MM.1S (cell line): ENCODE measurements around the gene SYTL3.

Experiments
- DNase-seq: peaks from one replicate; pipeline ENCODE4 v3.0.0-alpha.2; 2015
- H2AFZ ChIP-seq: fragments of 300-600 bp; sonication (generic); 2 replicates; pipeline ENCODE4 v1.6.0; 2016; ENCODE audit warnings: antibody characterized with exemption, low read length
- H3F3A ChIP-seq: fragments of 300-600 bp; sonication (generic); 2 replicates; pipeline ENCODE4 v1.6.1; 2016; ENCODE audit warnings: mild to moderate bottlenecking, antibody characterized with exemption, low read length, moderate library complexity, mixed read lengths; ENCODE audit not compliant: insufficient read depth
- H3K27ac ChIP-seq: fragments of 300-600 bp; sonication (generic); 2 replicates; pipeline ENCODE4 v1.5.1; 2016; ENCODE audit warnings: mild to moderate bottlenecking, low read length
- H3K27me3 ChIP-seq: fragments of 300-600 bp; sonication (generic); replicated peaks from 2 replicates; pipeline ENCODE4 v1.6.0; 2016; ENCODE audit warnings: low read length; ENCODE audit not compliant: insufficient read depth
- H3K36me3 ChIP-seq: fragments of 300-600 bp; sonication (generic); replicated peaks from 2 replicates; pipeline ENCODE4 v1.6.1; 2016; ENCODE audit warnings: mild to moderate bottlenecking, low read length, mixed read lengths; ENCODE audit not compliant: insufficient read depth
- H3K4me1 ChIP-seq: fragments of 300-600 bp; sonication (generic); 2 replicates; pipeline ENCODE4 v1.6.1; 2016; ENCODE audit warnings: low read length, mixed read lengths
- H3K4me2 ChIP-seq: fragments of 300-600 bp; sonication (generic); 2 replicates; pipeline ENCODE4 v1.6.0; 2016; ENCODE audit warnings: low read depth, low read length
- H3K4me3 ChIP-seq: fragments of 300-600 bp; sonication (generic); 2 replicates; pipeline ENCODE4 v1.5.1; 2016; ENCODE audit warnings: low read length, mixed read lengths
- H3K79me2 ChIP-seq: fragments of 300-600 bp; sonication (generic); 2 replicates; pipeline ENCODE4 v1.6.1; 2016; ENCODE audit warnings: mixed run types, low read length, mixed read lengths
- H3K9ac ChIP-seq: fragments of 300-600 bp; sonication (generic); 2 replicates; pipeline ENCODE4 v1.6.1; 2016; ENCODE audit warnings: low read length, mixed read lengths
- H3K9me2 ChIP-seq: fragments of 300-600 bp; sonication (generic); replicated peaks from 2 replicates; pipeline ENCODE4 v1.6.1; 2016; ENCODE audit warnings: mild to moderate bottlenecking, low read length, mixed read lengths; ENCODE audit not compliant: insufficient read depth
- H3K9me3 ChIP-seq: fragments of 300-600 bp; sonication (generic); replicated peaks from 2 replicates; pipeline ENCODE4 v1.6.1; 2016; ENCODE audit warnings: mild to moderate bottlenecking, low read length, mixed read lengths; ENCODE audit not compliant: insufficient read depth
- H4K20me1 ChIP-seq: fragments of 300-600 bp; sonication (generic); 2 replicates; pipeline ENCODE4 v1.6.1; 2016; ENCODE audit warnings: mild to moderate bottlenecking, low read length, moderate library complexity, mixed read lengths; ENCODE audit not compliant: insufficient read depth
- CTCF ChIP-seq: fragments of 300-600 bp; sonication (generic); IDR thresholded peaks from 2 replicates; pipeline ENCODE4 v1.5.1; 2016; ENCODE audit warnings: antibody characterized with exemption, low read length, mixed read lengths
- EZH2 ChIP-seq: fragments of 300-600 bp; sonication (generic); optimal IDR thresholded peaks from 2 replicates; pipeline ENCODE3; 2017; ENCODE audit warnings: low read depth, mild to moderate bottlenecking, antibody characterized with exemption, low read length, mixed read lengths
- EZH2phosphoT487 ChIP-seq: fragments of 300-600 bp; sonication (generic); IDR thresholded peaks from 2 replicates; pipeline ENCODE4 v1.6.1; 2018; ENCODE audit warnings: antibody characterized with exemption, low read length

Gene SYTL3

DNA sequence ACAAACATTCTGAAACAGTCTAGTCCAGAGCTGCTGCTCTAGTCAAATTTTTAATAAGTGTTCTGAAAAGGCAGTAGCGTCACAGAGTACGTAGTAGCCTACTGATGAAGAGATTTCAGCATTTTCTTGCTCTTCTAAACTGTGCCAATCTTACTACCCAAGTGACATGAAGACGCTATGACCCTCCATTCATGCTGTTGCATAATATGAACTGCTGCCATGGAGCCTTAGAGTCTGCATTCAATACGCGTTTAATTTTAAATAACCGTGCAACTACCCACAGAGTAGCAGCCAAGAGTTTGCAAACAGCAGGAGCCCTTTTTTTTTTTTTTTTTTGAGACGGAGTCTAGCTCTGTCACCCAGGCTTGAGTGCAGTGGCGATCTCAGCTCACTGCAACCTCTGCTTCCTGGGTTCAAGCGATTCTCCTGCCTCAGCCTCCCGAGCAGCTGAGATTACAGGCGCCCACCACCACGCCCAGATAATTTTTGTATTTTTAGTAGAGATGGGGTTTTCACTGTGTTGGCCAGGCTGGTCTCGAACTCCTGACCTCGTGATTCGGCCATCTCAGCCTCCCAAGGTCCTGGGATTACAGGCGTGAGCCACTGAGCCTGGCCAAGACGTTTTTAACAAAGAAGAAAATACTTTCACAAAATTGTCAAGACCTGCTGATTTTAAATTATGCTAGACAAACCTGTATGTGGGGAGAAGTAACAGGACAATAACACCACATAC is 125.0 kb downstream of the SYTL3 start:
- Histone ChIP-seq H3K9me2 (no peaks in the 10 kb centered on the region), H3K4me3 (no peak overlapping the region), H3K4me1 (no peaks in the 10 kb centered on the region), H4K20me1 (no peaks in the 10 kb centered on the region; the same call in 1 of the 2 replicates), H3F3A (no peaks in the 10 kb centered on the region), H3K36me3 (no peaks in the 10 kb centered on the region), H3K4me2 (no peak overlapping the region), H2AFZ (no peak overlapping the region), H3K27ac (no peak overlapping the region), H3K9me3 (no peaks in the 10 kb centered on the region), H3K27me3 (no peaks in the 10 kb centered on the region), H3K79me2 (peaks cover 19% of the 10 kb centered on the region), H3K9ac (no peak overlapping the region)
- DNase-seq = no peak
- TF ChIP-seq EZH2phosphoT487 (no peak), EZH2 (no peak)

- Histone ChIP-seq H2AFZ (no peak overlapping the region), H3K79me2 (peaks cover 26% of the 10 kb centered on the region), H3K9ac (no peak overlapping the region), H3K27me3 (no peaks in the 10 kb centered on the region), H3K4me3 (no peak overlapping the region), H3K27ac (no peak overlapping the region), H3K36me3 (no peaks in the 10 kb centered on the region), H3K9me3 (no peaks in the 10 kb centered on the region), H4K20me1 (no peaks in the 10 kb centered on the region; the same call in 1 of the 2 replicates), H3K4me2 (no peak overlapping the region), H3K4me1 (no peaks in the 10 kb centered on the region), H3K9me2 (no peaks in the 10 kb centered on the region), H3F3A (no peaks in the 10 kb centered on the region)
- DNase-seq = no peak
- no peak for TF ChIP-seq EZH2phosphoT487
- TF ChIP-seq CTCF = no peak
- no peak for TF ChIP-seq EZH2
Measured at GRCh38 chr6:158775832-158776231, 126.0 kb downstream of the SYTL3 start.

- Histone ChIP-seq H3K36me3 (no peaks in the 10 kb centered on the region), H3K79me2 (peaks cover 26% of the 10 kb centered on the region), H3K4me2 (no peak overlapping the region), H3K9me2 (no peaks in the 10 kb centered on the region), H3K27ac (no peak overlapping the region), H2AFZ (no peak overlapping the region), H3K27me3 (no peaks in the 10 kb centered on the region), H3F3A (no peaks in the 10 kb centered on the region), H3K4me3 (no peak overlapping the region), H3K9ac (no peak overlapping the region), H3K9me3 (no peaks in the 10 kb centered on the region), H3K4me1 (no peaks in the 10 kb centered on the region), H4K20me1 (no peaks in the 10 kb centered on the region; the same call in 1 of the 2 replicates)
- no peak for DNase-seq
- TF ChIP-seq CTCF (no peak), EZH2 (no peak), EZH2phosphoT487 (no peak)
Measured at GRCh38 chr6:158776737-158777136, 126.9 kb downstream of the SYTL3 start.

DNA sequence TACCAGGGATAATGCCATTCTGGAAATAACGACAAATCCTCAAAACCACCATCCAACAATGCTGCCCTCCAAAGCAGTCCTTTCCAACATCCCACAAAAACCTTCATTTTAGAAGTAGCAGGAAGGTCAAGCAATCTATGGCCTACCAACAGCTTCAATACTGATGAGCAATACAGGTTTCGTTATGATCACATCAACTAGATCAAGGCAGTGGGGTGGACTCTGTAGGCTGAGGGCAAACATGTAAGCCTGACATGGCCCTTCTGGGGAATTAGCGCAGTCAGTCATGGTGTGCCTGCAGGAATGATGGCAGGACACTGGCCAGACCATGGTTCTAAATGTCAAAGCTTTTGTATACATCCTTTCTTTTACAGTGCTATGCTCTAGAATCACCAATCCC is 127.7 kb downstream of the SYTL3 start:
- H3K9me2 ChIP-seq = no peaks in the 10 kb centered on the region
- no peaks in the 10 kb centered on the region for H3F3A ChIP-seq
- H3K79me2 ChIP-seq = peaks cover 26% of the 10 kb centered on the region
- no peak for DNase-seq
- H3K4me3 ChIP-seq = no peak overlapping the region
- H4K20me1 ChIP-seq = no peaks in the 10 kb centered on the region; the same call in 1 of the 2 replicates
- TF ChIP-seq EZH2 (no peak), CTCF (no peak), EZH2phosphoT487 (no peak)
- H3K27ac ChIP-seq = no peak overlapping the region
- H3K9me3 ChIP-seq = no peaks in the 10 kb centered on the region
- no peaks in the 10 kb centered on the region for H3K27me3 ChIP-seq
- no peak overlapping the region for H3K9ac ChIP-seq
- no peaks in the 10 kb centered on the region for H3K4me1 ChIP-seq
- H2AFZ ChIP-seq = no peak overlapping the region
- no peaks in the 10 kb centered on the region for H3K36me3 ChIP-seq
- H3K4me2 ChIP-seq = no peak overlapping the region
